Hematopoietic multipotent progenitor cell treated with erythropoietin and hydrocortisone succinate and interleukin-3 and kit ligand, for 8 days (in vitro differentiated cells): Measurements from ENCODE around the gene IL15RA.
A peak's percentile ranks its signal among the peaks of the same experiment; 100 is the strongest.
"Not testable (repeated sequence)": the region's sequence is repeated elsewhere in the genome, so short reads cannot be mapped to it uniquely, and the experiment has no call there.

Experiments used
- DNase-seq: peaks from one replicate; pipeline ENCODE4 v3.0.0-alpha.2; 2015

The IL15RA gene

DNA sequence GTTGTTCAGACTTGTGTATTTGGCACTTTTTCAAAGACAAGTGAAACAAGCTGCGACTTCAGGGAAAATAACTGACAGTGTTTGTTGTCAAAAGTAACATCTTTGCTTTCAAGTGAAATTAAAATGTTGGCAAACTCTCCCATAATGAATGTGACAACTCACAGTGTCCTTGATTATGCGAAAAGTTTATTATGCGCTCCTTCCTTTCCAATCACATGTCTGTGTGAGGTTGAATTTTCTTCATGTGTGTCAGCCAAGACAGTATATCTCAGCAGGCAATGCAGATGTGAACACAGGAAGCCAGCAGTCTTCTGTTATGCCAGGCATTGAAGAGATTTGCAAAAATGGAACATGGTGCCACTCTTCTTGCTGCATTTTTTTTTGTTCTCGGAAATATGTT, 58.6 kb downstream of the IL15RA start:
- DNase-seq: no peak

DNA sequence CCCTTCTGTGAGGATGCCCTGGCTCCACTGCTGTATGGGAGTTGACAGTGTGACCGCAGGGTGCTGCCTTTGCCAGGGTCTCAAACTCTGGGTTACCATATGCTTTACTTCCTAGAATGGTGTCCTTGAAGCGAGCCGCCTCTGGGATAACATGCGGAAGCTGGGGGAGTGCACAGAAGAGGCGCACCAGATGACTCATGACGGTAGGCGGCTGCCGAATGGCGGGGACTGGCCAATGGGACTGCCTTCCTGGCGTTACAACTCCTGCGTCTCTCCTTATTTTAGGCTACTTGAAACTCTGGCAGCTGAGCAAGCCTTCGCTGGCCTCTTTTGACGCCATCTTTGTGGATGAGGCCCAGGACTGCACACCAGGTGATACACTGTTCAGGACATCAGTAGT, 60.0 kb downstream of the IL15RA start:
- DNase-seq: no peak

GRCh38 chr10:5915451-5915850, 61.9 kb downstream of the IL15RA start:
- peak; percentile 30 for DNase-seq

DNA sequence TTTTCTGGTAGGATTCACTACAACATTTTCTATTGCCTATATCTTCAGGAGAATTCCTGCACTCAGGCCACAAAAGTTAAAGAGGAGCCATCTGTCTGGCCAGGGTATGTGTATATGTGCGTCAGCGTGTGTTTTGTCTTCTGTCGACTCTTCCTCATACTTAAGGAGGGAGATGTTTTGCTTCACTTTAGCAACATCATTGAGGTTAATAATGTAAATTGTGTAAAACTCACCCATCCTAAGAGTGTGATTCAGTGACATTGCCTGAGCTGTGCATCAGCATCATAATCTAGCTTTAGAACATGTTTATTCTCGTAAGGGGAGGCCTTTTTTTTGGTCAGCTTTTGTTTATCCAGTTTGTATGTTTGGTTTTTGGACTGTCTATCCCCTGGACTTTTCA, 63.6 kb downstream of the IL15RA start:
- DNase-seq: no peak

DNA sequence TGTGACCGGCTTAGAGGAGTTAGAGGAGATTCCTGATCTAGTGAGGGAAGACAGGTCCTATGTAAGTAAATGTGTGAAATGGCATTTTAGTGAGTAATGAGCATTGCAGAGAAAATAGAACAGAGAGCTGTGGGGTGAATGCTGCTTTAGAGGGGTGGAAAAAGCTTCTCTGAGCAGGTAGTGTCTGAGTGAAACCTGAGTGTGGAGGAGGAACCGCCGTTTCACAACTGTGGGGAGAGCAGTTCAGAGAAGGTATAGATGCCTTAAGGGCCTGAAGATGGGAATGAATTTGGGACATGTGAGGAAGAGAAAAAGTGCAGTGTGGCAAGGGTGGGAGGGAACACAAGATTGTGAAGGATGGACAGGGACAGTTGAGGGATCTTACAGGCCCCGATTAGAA, 65.7 kb downstream of the IL15RA start:
- DNase-seq: no peak

- DNase-seq: no peak
Observed at GRCh38 chr10:5910323-5911100, 66.8 kb downstream of the IL15RA start.

GRCh38 chr10:5908676-5909075, 68.7 kb downstream of the IL15RA start:
- DNase-seq: not testable (repeated sequence)

- no peak for DNase-seq
Observed at GRCh38 chr10:5906651-5907050, 70.7 kb downstream of the IL15RA start.

DNA sequence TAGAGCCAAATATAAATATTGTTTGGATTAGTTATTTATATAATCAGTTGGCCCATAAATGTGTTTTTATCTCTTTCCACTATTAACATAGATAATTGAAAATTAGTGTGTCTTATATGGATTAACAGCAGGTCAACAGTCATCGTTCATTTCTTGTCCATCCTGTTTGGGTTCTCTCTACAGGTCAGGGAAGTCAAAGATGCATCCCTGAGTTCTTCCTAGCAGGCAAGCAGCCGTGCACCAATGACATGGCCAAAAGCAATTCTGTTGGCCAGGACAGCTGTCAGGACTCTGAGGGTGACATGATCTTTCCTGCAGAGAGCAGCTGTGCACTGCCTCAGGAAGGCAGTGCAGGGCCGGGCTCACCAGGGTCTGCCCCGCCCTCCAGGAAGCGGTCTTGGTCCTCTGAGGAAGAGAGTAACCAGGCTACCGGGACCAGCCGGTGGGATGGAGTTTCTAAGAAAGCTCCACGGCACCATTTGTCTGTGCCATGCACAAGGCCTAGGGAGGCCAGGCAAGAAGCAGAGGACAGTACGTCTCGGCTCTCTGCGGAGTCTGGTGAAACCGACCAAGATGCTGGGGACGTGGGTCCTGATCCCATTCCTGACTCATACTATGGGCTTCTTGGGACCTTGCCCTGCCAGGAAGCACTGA, 71.4 kb downstream of the IL15RA start:
- no peak for DNase-seq

DNA sequence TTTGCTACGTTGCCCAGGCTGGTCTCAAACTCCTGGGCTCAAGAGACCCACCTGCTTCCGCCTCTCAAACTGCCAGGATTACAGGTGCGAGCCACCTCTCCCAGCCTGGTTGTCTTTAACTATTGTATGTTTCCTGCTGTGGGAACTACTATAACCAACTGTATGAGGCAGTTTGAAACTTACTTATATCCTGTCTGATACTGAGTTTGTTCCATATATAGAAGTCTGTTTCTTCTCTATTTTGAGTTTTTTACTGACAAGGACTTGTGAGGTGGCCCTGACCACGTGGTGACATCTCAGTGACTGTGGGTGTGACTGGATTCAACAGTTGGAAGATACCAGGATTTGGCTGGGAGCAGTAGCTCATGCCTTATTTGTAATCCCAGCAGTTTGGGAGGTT, 73.1 kb downstream of the IL15RA start:
- DNase-seq: no peak

DNA sequence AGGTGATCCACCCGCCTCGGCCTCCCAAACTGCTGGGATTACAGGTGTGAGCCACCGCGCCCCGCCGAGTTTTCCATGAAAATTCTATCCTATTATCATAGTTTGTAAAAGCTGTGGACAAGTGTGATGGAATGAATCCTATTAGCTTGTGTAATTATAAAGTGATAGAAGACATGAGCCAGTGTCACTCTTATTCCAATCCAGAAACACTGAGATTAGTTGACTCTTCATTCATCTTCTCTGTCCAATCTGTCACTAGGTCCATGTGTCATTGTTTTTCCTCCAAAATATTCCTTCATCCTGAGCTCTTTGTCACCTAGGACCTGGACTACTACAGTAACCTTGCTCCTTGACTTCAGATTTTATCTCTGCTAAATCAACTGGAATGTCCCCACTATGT, 73.8 kb downstream of the IL15RA start:
- no peak for DNase-seq

DNA sequence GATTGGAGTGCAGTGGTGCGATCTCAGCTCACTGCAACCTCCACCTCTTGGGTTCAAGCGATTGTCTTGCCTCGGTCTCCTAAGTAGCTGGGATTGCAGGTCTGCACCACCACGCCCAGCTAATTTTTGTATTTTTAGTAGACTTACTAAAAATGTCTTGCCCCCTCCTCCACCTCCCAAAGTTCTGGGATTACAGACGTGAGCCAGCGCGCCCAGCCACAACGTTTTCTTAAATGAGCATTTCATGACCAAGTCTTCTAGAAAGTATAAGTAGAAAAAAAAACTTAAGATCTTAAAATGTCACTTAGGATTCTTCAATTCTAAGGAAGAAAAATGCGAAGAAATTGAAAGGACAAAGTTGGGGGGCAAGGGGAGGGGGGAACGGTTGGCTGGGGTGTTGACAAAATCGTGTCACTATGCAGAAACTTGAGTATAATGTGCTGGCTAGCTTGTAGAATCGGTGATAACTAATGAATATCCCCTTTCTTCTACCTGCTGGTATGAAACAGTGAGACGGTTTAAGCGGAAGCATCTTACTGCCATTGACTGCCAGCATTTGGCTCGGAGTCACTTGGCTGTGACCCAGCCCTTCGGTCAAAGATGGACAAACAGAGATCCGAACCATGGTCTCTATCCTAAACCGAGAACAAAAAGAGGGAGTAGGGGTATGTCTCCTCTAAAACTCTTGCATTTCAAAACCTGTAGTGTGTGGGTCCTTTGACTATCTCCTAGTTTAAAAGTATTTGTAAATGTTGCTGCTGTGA, 74.7 kb downstream of the IL15RA start:
- no peak for DNase-seq
